Measurements from ENCODE around the gene SLC2A4. TPM values are rescaled to one million over a fixed set of nuclear protein-coding genes. Genes with fewer than 3 reads are reported as not detected.

SLC2A4 gene
- polyA plus RNA-seq, 1 donor, result 2.2 TPM

GRCh38 chr17:7306911-7307685, 25.6 kb downstream of the SLC2A4 start, which contains the start of gene EIF5A:
Gene EIF5A, plus strand, starts transcription at chr17:7307628. Its CDS starts 2,008 bp downstream, at chr17:7309636.
- DNase-seq, result peak; percentile 100

GRCh38 chr17:7307686-7308624, 26.4 kb downstream of the SLC2A4 start:
- no peak for DNase-seq

- no peak for DNase-seq
Measured at GRCh38 chr17:7308625-7309433, 27.3 kb downstream of the SLC2A4 start.

- no peak for DNase-seq
Measured at GRCh38 chr17:7309628-7310027, 28.1 kb downstream of the SLC2A4 start.

GRCh38 chr17:7311110-7311705, 29.7 kb downstream of the SLC2A4 start:
- DNase-seq, result no peak

GRCh38 chr17:7312432-7313087, 31.0 kb downstream of the SLC2A4 start:
- DNase-seq, result no peak

- DNase-seq, result no peak
Measured at GRCh38 chr17:7313088-7313889, 31.8 kb downstream of the SLC2A4 start.

GRCh38 chr17:7313890-7314718, 32.6 kb downstream of the SLC2A4 start:
- no peak for DNase-seq

GRCh38 chr17:7314719-7315569, 33.4 kb downstream of the SLC2A4 start, which contains the start of gene GPS2:
Gene GPS2, minus strand, starts transcription at chr17:7315360. Its CDS starts 308 bp downstream, at chr17:7315052.
- DNase-seq, result peak; percentile 86

GRCh38 chr17:7315570-7316235, 34.2 kb downstream of the SLC2A4 start:
- no peak for DNase-seq

GRCh38 chr17:7317161-7317803, 35.8 kb downstream of the SLC2A4 start:
- DNase-seq, result no peak

- no peak for DNase-seq
Measured at GRCh38 chr17:7318121-7318860, 36.8 kb downstream of the SLC2A4 start.

GRCh38 chr17:7321466-7321865, 39.9 kb downstream of the SLC2A4 start:
- no peak for DNase-seq

GRCh38 chr17:7322520-7323194, 41.1 kb downstream of the SLC2A4 start:
- no peak for DNase-seq

GRCh38 chr17:7323731-7324437, 42.4 kb downstream of the SLC2A4 start:
- no peak for DNase-seq
